ENCODE data around the gene RALGAPA2.
"Not testable (repeated sequence)": the region's sequence is repeated elsewhere in the genome, so short reads cannot be mapped to it uniquely, and the experiment has no call there.

Gene RALGAPA2

GRCh38 chr20:20573797-20574196 lies 138.6 kb downstream of the RALGAPA2 start:
- DNase-seq (ENCODE audit: low spot score) = no peak

- no peak for DNase-seq (ENCODE audit: low spot score)
These were observed 141.2 kb downstream of the RALGAPA2 start for GRCh38 chr20:20571068-20571780.

GRCh38 chr20:20568604-20569205 lies 143.7 kb downstream of the RALGAPA2 start:
- DNase-seq (ENCODE audit: low spot score) = peak; percentile 53

- DNase-seq (ENCODE audit: low spot score) = no peak
These were observed 144.7 kb downstream of the RALGAPA2 start for GRCh38 chr20:20567712-20568111.

GRCh38 chr20:20566516-20566915 lies 145.9 kb downstream of the RALGAPA2 start:
- DNase-seq (ENCODE audit: low spot score) = no peak

GRCh38 chr20:20564279-20564678 lies 148.2 kb downstream of the RALGAPA2 start:
- no peak for DNase-seq (ENCODE audit: low spot score)

GRCh38 chr20:20562507-20562906 lies 149.9 kb downstream of the RALGAPA2 start:
- no peak for DNase-seq (ENCODE audit: low spot score)

- DNase-seq (ENCODE audit: low spot score) = no peak
These were observed 150.6 kb downstream of the RALGAPA2 start for GRCh38 chr20:20561841-20562240.

GRCh38 chr20:20561172-20561571 lies 151.3 kb downstream of the RALGAPA2 start:
- no peak for DNase-seq (ENCODE audit: low spot score)

- no peak for DNase-seq (ENCODE audit: low spot score)
These were observed 155.0 kb downstream of the RALGAPA2 start for GRCh38 chr20:20557406-20557805.

- no peak for DNase-seq (ENCODE audit: low spot score)
These were observed 156.6 kb downstream of the RALGAPA2 start for GRCh38 chr20:20555838-20556237.

GRCh38 chr20:20554951-20555350 lies 157.5 kb downstream of the RALGAPA2 start:
- DNase-seq (ENCODE audit: low spot score) = no peak

GRCh38 chr20:20553541-20553940 lies 158.9 kb downstream of the RALGAPA2 start:
- no peak for DNase-seq (ENCODE audit: low spot score)

- DNase-seq (ENCODE audit: low spot score) = no peak
These were observed 160.4 kb downstream of the RALGAPA2 start for GRCh38 chr20:20552076-20552475.

GRCh38 chr20:20551409-20551808 lies 161.0 kb downstream of the RALGAPA2 start:
- no peak for DNase-seq (ENCODE audit: low spot score)

- no peak for DNase-seq (ENCODE audit: low spot score)
These were observed 162.7 kb downstream of the RALGAPA2 start for GRCh38 chr20:20549704-20550103.

GRCh38 chr20:20549267-20549612 lies 163.2 kb downstream of the RALGAPA2 start:
- DNase-seq (ENCODE audit: low spot score) = no peak

- no peak for DNase-seq (ENCODE audit: low spot score)
These were observed 163.7 kb downstream of the RALGAPA2 start for GRCh38 chr20:20548527-20549266.

- DNase-seq (ENCODE audit: low spot score) = no peak
These were observed 164.6 kb downstream of the RALGAPA2 start for GRCh38 chr20:20547876-20548266.

- DNase-seq (ENCODE audit: low spot score) = peak; percentile 49
These were observed 165.1 kb downstream of the RALGAPA2 start for GRCh38 chr20:20547221-20547875.

- peak; percentile 29 for DNase-seq (ENCODE audit: low spot score)
These were observed 166.0 kb downstream of the RALGAPA2 start for GRCh38 chr20:20546402-20546801.

- DNase-seq (ENCODE audit: low spot score) = not testable (repeated sequence)
These were observed 169.1 kb downstream of the RALGAPA2 start for GRCh38 chr20:20543348-20543747.
